Activated CD4-positive, alpha-beta T cell treated with anti-CD3 and anti-CD28 coated beads for 24 hours (primary cell): ENCODE measurements around the gene CIDEC.
A peak's percentile ranks its signal among the peaks of the same experiment; 100 is the strongest.
"Not testable (repeated sequence)": the region's sequence is repeated elsewhere in the genome, so short reads cannot be mapped to it uniquely, and the experiment has no call there.

ENCODE experiments used
- DNase-seq, 2 donors: peaks; one replicate each; pipeline ENCODE4 v3.0.0-alpha.2; 2020; ENCODE audit warnings: low read depth in 2 of 2

CIDEC gene

DNA sequence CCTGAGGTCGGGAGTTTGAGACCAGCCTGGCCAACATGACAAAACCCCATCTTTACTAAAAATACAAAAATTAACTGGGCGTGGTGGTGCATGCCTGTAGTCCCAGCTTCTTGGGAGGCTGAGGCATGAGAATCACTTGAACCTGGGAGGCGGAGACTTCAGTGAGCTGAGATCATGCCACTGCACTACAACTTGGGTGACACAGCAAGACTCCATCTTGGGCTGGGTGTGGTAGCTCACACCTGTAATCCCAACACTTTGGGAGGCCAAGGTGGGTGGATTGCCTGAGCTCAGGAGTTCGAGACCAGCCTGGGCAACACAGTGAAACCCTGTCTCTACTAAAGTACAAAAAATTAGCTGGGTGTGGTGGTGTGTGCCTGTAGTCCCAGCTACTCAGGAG, 3.8 kb downstream of the CIDEC start:
- DNase-seq = not testable (repeated sequence)

DNA sequence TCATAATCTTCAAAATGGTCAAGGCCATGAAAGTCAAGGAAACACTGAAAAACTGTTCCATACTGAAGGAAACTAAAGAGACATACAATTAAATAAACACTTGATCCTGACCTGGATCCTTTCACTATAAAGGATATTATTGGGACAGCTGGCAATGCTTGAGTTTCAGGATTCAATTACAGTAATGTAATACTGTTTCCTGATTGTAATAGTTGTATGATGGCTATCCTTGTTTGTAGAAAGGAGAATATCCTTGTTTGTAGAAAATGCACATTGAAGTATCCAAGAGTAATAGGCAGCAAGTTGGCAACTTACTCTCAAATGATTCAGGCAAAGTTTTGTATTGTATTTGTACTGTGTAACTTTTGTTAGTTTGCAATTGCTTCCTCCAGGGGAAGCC, 4.6 kb downstream of the CIDEC start:
- no peak for DNase-seq

DNA sequence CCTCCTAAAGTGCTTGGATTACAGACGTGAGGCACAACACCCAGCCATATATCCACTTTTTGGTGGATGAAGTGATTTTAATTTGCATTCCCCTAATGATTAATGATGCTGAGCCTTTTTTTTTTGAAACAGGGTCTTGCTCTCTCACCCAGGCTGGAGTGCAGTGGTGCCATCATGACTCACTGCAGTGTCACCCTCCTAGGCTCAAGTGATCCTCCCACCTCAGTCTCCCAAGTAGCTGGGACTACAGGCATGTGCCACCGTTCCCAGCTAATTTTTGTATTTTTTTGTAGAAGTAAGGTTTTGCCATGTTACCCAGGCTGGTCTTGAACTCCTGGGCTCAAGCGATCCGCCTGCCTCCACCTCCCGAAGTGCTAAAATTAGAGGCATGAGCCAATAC, 8.0 kb downstream of the CIDEC start:
- not testable (repeated sequence) for DNase-seq

DNA sequence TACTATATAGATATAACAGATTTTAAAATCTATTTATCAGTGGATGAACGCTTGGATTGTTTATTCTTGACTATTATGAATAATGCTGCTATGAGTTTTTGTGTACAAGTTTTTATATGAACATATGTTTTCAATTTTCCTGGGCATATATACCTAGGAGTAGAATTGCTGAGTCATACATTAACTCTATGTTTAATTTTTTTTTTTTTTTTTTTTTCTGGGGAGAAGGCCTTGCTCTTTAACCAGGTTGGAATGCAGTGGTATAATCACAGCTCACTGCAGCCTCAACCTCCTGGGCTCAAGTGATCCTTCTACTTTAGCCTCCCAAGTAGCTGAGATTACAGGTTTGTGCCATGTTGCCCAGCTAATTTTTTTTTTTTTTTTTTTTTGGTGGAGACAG, 9.1 kb downstream of the CIDEC start:
- DNase-seq = no peak

DNA sequence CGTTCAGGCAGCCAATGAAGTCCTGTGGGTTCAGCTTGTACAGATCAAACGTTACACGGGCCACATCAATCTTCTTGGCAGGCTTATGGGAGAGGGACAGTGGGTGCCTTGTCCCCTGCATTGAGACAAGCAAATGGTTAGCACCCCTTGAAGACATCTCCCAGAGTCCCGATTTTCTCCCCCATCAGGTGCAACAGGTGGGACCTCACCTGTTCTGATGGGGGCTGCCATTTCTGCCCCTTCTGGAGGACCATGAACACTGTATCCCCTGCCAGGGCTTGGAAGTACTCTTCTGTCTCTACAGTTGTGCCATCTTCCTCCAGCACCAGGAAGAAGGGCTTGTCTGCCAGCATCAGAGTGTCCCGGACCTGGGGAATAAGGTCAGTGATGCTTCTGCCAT, 10.1 kb downstream of the CIDEC start:
- no peak for DNase-seq

DNA sequence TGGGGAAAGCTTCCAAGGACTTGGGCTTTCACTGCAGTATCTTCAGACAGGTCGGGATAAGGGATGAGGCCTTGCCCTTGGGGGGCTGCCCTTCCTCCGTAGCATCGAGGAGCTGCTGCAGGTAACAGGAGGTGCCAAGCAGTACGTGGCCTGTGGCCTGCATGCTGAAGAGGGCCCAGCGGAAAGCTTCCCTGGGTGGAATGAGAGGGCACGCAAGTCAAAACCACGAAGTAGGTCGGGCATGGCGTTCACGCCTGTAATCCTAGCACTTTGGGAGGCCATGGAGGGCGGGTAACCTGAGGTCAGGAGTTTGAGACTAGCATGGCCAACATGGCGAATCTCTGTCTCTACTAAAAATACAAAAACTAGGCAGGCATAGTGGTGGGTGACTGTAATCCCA, 12.9 kb downstream of the CIDEC start:
- DNase-seq = no peak

DNA sequence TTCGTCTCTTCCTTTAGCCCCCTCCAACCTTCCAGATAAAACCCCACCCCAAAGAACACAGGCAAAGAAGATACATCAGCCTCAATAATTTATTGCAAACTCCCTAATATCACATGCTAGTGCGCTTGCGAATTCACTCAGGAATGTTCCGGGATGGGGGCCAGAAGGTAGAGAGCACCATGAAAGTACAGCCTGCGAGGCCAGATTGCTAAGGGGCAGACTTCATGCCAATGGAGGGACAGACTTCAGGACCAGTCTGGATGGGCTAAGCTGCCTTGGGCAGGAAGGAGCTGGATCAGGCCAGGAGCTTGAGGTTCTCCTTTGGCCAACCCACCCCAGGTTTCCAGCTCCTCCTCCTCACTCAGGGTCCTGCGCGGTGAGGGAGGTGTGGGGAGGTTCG, 13.4 kb downstream of the CIDEC start:
- no peak for DNase-seq

DNA sequence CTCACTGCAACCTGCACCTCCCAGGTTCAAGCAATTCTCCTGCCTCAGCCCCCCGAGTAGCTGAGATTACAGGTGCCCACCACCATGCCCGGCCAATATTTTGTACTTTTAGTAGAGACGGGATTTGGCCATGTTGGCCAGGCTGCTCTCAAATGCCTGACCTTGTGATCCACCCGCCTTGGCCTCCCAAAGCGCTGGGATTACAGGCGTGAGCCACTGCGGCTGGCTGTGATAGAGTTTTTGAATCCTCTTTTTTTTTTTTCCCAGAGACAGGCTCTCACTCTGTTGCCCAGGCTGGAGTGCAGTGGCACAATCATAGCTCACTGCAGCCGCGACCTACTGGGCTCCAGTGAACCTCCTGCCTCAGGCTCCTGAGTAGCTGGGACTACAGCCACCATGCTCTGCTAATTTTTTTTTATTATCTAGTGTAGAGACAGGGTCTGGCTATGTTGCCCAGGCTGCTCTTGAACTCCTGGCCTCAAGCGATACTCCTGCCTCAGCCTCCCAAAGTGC, 14.9 kb downstream of the CIDEC start:
- DNase-seq = not testable (repeated sequence)

DNA sequence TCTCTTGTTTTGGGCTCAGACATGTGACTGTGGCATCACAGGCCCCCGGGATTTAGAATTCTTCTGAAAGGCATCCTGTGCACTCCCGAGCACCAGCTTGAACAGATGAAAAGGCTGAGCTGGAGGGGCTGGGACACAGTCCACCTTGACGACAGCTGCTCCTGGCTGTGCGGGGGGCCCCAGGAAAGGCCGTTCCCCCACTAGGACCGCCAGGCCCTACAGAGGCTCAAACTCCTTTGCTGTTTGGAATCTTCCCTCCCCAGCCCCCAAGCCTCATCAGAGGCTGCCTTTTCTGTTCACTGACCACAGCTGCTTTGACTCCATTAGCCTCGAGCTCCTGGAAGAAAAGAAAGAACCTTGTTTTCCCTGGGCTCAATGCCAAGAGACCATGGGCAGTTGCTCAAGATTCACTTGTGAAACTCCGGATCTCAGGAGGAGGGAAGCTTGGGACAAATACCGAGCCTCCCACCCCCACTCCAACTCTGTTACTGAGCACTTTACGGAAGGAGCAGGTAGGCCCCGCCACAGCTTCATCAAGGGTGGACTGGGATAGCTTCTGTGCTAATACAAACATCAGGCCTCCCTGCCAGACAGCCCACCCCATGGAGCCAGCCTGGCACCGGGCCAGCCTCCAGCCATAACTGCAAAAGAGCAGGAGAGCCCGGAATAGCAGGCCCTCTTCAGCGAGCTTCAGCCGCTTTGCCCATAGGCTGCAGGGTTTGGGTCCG, 15.7 kb downstream of the CIDEC start:
- no peak for DNase-seq

DNA sequence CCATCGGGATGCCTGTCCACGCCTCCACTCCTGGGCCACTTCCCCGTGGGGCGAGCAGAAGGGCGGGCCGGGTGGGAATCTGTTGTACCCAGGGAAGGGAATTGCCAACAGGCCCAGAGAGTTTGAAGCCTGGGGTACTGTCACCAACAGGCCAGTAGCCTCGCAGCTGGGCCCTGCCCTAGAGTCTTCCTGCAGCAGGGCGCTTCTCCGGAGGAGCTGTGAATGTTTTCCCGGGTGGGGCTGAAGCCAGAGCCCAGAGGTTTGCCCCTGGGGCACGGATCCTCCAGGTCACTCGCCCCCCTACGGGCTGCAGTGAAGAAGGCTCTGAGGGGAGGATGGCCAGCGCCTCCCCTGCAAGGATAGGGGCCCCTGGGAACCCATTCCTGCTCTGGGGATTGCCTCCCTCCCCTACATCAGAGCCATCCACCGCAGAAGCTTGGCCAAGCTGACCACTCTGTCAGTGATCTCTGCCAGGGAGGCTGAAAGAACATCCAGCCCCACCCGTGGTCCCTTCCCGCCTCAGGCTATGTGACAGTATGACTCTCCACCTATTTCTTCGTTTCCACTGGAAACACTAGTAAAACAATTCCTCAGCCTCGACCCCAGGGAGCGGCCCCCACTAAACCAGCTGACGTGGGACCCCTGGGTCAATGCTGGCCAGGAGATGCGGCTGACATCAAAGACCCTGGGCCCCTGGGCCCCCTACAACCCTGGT, 16.8 kb downstream of the CIDEC start:
- DNase-seq = no peak

DNA sequence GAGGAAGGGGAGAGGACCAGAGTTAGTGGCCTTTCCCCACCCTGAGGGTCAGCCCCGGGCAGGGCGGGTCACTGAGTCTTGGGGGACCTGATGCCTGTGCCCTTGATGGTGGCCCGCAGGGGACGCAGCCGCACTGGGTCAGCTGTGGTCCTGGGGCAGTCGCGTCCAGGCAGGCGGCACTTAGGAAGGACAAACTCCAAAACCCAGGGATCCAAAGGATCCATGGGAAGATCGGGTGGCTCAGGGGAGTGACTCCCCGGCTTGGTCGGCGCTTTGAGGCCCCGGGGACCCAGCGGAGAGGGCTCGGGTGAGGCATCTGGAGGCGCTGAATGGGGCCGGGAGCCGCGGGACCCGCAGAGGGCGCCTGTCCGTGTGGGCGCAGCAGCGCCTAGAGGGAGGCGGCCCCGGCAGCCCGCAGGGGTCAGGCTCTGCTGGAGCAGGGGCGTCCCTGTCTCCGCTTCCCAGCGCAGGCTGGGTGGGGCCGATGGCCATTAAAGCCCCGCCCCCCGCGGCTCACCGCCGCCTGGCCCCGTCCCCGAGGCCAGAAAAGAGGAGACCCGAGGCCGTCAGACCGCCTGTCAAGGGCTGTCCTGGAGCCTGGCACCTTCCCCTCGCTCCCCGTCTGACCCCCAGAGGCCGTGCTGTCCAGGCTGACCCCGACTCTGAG, 17.5 kb downstream of the CIDEC start:
- peak in 1 of 2 donors; percentile 5 for DNase-seq

DNA sequence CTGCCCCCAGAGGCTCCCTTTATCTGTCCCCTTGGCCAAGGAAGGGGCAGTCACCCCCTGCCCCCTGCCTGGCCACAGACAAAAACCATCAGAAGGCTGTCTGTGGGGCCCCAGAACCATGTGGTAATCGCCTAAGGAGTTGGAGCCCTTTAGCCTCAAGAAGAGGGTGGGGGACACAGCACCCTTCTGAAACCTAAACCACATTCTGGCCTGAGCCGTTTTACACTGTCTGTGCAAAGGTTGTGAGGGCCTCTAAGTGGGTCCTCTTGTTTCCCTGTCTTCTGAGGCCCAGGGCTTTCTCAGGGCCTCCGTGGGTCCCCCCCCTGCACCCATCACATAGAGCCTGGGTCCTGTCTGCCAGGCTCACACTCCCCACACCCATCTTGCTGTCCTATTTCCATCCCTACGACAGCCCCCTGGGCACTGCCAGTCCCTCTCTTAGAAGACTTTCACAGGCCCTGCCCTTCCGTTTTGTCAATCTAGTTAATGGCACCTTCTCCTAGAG, 18.4 kb downstream of the CIDEC start:
- no peak for DNase-seq

DNA sequence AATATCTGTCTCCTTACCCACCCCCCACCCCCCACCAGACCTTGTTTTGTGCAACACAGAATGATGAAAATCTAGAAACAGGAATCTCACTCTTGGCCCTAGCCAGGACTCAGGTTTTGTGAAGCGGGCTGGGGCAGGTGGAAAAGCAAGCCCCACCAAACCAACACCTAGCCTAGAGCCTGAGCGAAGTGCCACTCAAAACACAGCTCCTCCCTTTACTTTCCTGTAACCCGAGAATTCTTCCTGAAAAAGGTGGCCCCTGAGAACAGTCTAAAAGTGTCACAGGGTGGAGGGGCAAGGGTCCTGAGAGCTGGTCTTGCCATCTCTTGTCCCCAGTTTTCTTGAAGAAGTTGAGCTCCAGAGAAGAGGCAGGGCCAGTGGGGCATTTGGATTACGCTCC, 18.9 kb downstream of the CIDEC start:
- DNase-seq = no peak

DNA sequence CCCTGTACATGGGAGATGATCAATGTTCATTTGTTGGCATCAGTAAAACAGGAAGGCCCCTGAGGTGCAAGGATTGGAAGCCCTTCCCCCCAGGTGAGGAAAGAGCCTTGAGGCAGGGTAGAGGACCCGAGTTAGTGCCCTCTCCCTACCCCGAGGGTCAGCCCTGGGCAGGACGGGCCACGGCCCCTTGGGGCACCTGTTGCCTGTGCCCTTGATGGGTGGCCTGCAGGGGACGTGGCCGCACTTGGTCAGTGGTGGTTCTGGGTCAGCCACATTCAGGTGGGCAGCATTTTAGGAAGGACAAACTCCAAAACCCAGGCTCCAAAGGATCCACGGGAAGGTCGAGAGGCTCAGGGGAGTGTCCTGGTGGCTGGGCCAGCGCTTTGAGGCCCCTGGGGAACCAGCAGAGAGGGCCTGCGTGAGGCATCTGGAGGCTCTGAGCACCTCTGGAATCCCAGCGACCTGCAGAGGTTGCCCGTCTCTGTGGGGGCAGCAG, 20.5 kb downstream of the CIDEC start:
- DNase-seq = no peak

DNA sequence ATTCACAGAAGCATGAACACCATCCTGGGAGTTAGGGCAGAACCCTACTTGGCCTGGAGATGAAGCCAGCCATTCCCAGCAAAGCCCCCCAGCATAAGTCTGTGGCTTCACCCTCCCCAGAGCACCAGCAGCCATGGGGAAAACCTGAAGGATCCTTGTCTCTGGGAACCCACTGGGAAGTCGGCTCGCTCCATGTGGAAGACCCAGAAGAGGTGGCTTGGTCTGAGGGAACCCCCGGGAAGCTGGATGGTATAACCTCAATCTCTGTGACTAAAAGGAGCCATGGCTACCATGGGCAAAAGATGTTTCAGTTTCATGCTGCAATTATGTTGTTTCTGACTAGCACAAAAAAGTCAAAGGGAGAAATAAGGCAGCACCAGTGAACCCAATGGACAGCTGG, 24.5 kb downstream of the CIDEC start:
- DNase-seq = no peak

DNA sequence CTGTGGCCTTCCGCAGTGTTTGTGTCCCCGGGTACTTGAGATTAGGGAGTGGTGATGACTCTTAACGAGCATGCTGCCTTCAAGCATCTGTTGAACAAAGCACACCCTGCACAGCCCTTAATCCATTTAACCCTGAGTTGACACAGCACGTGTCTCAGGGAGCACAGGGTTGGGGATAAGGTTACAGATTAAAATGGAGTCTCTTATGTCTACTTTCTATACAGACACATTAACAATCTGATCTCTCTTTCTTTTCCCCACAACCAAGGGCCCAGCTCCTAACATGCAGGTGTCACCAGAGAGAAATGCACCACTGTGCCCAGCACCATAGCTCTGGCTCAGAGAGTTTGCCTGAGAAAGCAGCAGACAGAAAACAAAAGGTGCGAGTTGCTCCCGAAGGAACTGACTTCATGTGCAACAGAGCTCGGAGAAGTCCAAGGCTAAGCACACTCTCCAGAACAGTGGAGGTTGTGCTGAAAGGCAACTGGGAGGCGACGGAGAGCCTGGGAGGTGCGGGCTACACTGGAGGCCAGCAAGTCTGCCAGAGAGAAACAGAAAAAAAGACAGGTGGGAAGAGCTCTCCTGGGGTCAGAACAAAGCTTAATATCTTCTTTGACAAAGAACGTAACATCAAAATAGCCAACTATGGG, 25.6 kb downstream of the CIDEC start:
- DNase-seq = not testable (repeated sequence)

DNA sequence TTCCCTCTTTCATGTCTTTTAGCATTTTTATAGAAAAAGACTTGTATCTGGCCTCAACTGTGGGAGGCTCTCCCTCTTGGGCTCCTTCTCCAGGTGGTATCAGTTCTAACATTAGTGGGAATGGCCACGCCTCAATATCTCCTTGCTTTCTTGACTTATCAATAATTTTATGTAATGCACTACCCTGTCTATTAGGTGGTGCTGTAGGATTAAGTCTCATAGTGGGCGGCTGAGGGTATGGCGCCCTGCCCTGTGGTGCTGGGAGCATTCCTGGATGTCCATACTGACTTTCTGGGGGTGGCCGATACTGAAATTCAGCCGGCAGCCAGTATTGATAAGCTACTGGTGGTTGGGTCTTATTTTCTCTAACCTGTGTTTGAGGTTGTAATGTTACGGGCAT, 27.5 kb downstream of the CIDEC start:
- DNase-seq = no peak

DNA sequence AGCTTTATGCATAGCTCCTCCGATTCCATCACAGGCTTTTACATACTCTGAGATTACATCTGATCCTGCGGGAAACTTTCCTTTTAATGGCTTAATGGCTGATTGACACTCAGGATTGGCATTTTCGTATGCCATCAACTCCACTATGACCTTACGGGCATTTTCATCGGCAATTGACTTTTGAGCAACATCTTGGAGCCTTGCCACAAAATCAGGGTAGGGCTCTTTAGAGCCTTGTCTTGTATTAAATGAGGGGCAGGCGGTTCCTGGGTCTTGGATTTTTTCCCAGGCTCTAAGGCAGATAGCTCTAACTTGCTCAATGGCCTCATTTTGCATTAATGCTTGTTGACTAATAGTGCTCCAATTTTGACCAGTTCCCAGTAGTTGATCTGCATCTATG, 28.1 kb downstream of the CIDEC start:
- DNase-seq = not testable (repeated sequence)

DNA sequence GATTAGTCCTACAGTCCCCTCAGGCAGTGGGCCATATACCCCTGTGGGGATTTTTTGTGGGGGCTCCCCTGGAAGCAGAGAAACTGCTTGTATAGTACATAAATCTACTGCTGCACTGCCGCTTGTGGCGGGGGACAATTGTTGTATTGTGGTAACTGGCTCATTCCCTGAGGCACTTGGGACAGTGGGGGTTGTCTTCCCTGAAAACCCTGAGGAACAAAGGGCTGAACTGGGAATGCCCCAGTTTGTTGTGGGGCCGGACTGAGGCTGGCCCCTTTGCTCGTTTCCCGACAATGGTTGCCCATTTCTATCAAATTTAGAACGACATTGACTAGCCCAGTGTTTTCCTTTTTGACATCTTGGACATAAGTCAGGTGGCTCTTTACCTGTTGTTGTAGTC, 28.7 kb downstream of the CIDEC start:
- DNase-seq = not testable (repeated sequence)

DNA sequence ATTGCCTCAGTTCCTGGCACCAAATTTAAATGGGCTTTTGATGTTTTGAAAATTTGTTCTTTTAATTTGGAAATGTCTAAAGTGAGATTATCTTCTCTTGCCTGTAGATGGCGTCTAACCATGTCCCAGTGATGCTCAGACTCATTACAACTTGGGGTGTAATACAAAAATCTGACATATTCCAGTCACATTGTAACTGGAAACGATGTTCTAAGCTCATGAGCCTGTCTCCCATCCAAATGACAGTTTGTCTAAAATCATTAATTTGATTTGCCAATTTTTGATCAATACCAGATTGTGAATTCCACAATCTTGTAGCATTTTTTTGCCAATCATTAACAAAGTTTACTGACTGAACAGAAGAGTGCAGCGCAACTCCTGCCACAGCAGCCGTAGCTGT, 31.2 kb downstream of the CIDEC start:
- DNase-seq = not testable (repeated sequence)

DNA sequence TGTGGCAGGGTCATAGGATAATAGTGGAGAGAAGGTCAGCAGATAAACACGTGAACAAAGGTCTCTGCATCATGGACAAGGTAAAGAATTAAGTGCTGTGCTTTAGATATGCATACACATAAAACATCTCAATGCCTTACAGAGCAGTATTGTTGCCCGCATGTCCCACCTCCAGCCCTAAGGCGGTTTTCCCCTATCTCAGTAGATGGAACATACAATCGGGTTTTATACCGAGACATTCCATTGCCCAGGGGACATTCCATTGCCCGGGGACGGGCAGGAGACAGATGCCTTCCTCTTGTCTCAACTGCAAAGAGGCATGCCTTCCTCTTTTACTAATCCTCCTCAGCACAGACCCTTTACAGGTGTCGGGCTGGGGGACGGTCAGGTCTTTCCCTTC, 32.2 kb downstream of the CIDEC start:
- not testable (repeated sequence) for DNase-seq
